ENCODE data around the gene CTNND2.

Gene CTNND2

GRCh38 chr5:11298877-11299276 lies 605.4 kb downstream of the CTNND2 start:
- Histone ChIP-seq H3K36me3 (replicated peaks; ENCODE audit: insufficient read depth, low read length) (no peaks in the 10 kb centered on the region), H3K9ac (ENCODE audit: low read length) (no peak overlapping the region), H3K9me3 (replicated peaks; ENCODE audit: insufficient read depth, low read length) (no peaks in the 10 kb centered on the region), H3K4me3 (ENCODE audit: low read length) (no peak overlapping the region), H3F3A (ENCODE audit: insufficient read depth, low read length) (no peaks in the 10 kb centered on the region), H4K20me1 (ENCODE audit: insufficient read depth, low read length) (no peaks in the 10 kb centered on the region), H3K4me2 (ENCODE audit: low read depth, low read length) (no peak overlapping the region), H3K27ac (ENCODE audit: low read length) (no peak overlapping the region), H2AFZ (ENCODE audit: low read length) (no peak overlapping the region), H3K9me2 (replicated peaks; ENCODE audit: insufficient read depth, low read length) (no peaks in the 10 kb centered on the region), H3K27me3 (replicated peaks; ENCODE audit: insufficient read depth, low read length) (no peaks in the 10 kb centered on the region), H3K79me2 (ENCODE audit: low read length) (no peaks in the 10 kb centered on the region), H3K4me1 (ENCODE audit: low read length) (no peaks in the 10 kb centered on the region)
- no peak for DNase-seq
- TF ChIP-seq CTCF (IDR thresholded peaks at IDR 0.05; ENCODE audit: low read length) (no peak), EZH2phosphoT487 (IDR thresholded peaks at IDR 0.05; ENCODE audit: low read length) (no peak), EZH2 (optimal IDR thresholded peaks at IDR 0.05; ENCODE audit: low read depth, low read length) (no peak)

GRCh38 chr5:11293523-11293922 lies 610.7 kb downstream of the CTNND2 start:
- no peaks in the 10 kb centered on the region for H3K9me3 ChIP-seq (replicated peaks; ENCODE audit: insufficient read depth, low read length)
- H3K4me2 ChIP-seq (ENCODE audit: low read depth, low read length), result no peak overlapping the region
- H2AFZ ChIP-seq (ENCODE audit: low read length), result no peak overlapping the region
- no peak overlapping the region for H3K4me3 ChIP-seq (ENCODE audit: low read length)
- DNase-seq, result no peak
- H3K9ac ChIP-seq (ENCODE audit: low read length), result no peak overlapping the region
- no peaks in the 10 kb centered on the region for H3K27me3 ChIP-seq (replicated peaks; ENCODE audit: insufficient read depth, low read length)
- no peaks in the 10 kb centered on the region for H4K20me1 ChIP-seq (ENCODE audit: insufficient read depth, low read length)
- H3K27ac ChIP-seq (ENCODE audit: low read length), result no peak overlapping the region
- no peaks in the 10 kb centered on the region for H3F3A ChIP-seq (ENCODE audit: insufficient read depth, low read length)
- H3K9me2 ChIP-seq (replicated peaks; ENCODE audit: insufficient read depth, low read length), result no peaks in the 10 kb centered on the region
- H3K79me2 ChIP-seq (ENCODE audit: low read length), result no peaks in the 10 kb centered on the region
- H3K4me1 ChIP-seq (ENCODE audit: low read length), result no peaks in the 10 kb centered on the region
- TF ChIP-seq EZH2phosphoT487 (IDR thresholded peaks at IDR 0.05; ENCODE audit: low read length), result no peak
- TF ChIP-seq EZH2 (optimal IDR thresholded peaks at IDR 0.05; ENCODE audit: low read depth, low read length), result no peak
- TF ChIP-seq CTCF (IDR thresholded peaks at IDR 0.05; ENCODE audit: low read length), result no peak
- H3K36me3 ChIP-seq (replicated peaks; ENCODE audit: insufficient read depth, low read length), result no peaks in the 10 kb centered on the region

- no peaks in the 10 kb centered on the region for H3K27me3 ChIP-seq (replicated peaks; ENCODE audit: insufficient read depth, low read length)
- H3K36me3 ChIP-seq (replicated peaks; ENCODE audit: insufficient read depth, low read length), result no peaks in the 10 kb centered on the region
- H3K9me2 ChIP-seq (replicated peaks; ENCODE audit: insufficient read depth, low read length), result no peaks in the 10 kb centered on the region
- no peaks in the 10 kb centered on the region for H4K20me1 ChIP-seq (ENCODE audit: insufficient read depth, low read length)
- H3K79me2 ChIP-seq (ENCODE audit: low read length), result no peaks in the 10 kb centered on the region
- no peak overlapping the region for H3K4me3 ChIP-seq (ENCODE audit: low read length)
- H2AFZ ChIP-seq (ENCODE audit: low read length), result no peak overlapping the region
- no peak overlapping the region for H3K27ac ChIP-seq (ENCODE audit: low read length)
- TF ChIP-seq EZH2phosphoT487 (IDR thresholded peaks at IDR 0.05; ENCODE audit: low read length), result no peak
- no peak for TF ChIP-seq CTCF (IDR thresholded peaks at IDR 0.05; ENCODE audit: low read length)
- TF ChIP-seq EZH2 (optimal IDR thresholded peaks at IDR 0.05; ENCODE audit: low read depth, low read length), result no peak
- no peaks in the 10 kb centered on the region for H3K9me3 ChIP-seq (replicated peaks; ENCODE audit: insufficient read depth, low read length)
- no peak overlapping the region for H3K4me2 ChIP-seq (ENCODE audit: low read depth, low read length)
- H3K9ac ChIP-seq (ENCODE audit: low read length), result no peak overlapping the region
- no peaks in the 10 kb centered on the region for H3K4me1 ChIP-seq (ENCODE audit: low read length)
- no peaks in the 10 kb centered on the region for H3F3A ChIP-seq (ENCODE audit: insufficient read depth, low read length)
- DNase-seq, result no peak
Measured at GRCh38 chr5:11292648-11293356, 611.4 kb downstream of the CTNND2 start.
